Measurements from ENCODE around the gene CORO6.

Gene CORO6

DNA sequence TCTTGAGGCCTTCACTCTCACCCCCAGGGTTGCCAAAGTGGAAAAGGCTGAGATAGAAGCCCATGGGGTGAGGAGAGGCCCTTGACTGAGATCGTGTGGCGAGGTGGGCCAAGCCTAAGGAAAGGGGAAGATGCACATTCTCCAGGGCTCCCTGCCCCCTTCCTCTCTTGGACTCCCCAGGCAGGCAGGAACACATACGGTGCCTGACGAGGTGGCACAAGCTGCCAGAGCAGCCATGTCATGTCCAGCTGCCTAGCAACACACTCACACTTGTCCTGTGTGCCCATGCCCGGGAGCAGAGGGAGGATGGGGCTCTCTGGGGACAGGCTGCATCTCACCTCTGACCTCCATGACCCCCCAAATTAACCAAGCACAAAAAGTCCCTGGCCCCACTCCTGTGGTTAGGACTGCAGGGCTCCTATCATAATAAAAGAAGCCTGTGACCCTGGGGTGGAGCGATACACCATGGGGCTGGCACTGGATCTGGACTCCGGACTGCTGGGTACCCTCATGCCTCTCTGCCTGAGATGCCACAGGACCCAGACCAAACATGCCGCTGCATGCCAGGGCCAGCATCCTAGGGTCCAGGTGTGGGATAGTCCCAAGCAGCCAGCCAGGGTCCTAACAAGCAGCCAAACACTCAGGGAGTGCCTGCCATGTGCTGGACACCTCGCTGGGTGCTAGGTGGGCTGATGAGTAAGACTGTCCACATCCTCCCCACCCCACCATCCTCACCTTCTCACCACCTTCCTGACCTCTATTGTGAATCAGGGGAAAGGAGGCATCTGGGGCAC lies 35.8 kb downstream of the CORO6 start:
- no peak for DNase-seq (ENCODE audit: low spot score)
- TF ChIP-seq, protein P1, sequence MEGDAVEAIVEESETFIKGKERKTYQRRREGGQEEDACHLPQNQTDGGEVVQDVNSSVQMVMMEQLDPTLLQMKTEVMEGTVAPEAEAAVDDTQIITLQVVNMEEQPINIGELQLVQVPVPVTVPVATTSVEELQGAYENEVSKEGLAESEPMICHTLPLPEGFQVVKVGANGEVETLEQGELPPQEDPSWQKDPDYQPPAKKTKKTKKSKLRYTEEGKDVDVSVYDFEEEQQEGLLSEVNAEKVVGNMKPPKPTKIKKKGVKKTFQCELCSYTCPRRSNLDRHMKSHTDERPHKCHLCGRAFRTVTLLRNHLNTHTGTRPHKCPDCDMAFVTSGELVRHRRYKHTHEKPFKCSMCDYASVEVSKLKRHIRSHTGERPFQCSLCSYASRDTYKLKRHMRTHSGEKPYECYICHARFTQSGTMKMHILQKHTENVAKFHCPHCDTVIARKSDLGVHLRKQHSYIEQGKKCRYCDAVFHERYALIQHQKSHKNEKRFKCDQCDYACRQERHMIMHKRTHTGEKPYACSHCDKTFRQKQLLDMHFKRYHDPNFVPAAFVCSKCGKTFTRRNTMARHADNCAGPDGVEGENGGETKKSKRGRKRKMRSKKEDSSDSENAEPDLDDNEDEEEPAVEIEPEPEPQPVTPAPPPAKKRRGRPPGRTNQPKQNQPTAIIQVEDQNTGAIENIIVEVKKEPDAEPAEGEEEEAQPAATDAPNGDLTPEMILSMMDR (conservative IDR thresholded peaks at IDR 0.05; ENCODE audit: low read depth) = no peak
- POLR2A ChIA-PET (ENCODE audit: low non-redundant PET) = interaction anchor here (0.7 kb wide), 1 partner anchor 198 kb away, joined by 3 read pairs; no protein-coding TSS in a partner anchor
- peak overlapping the region; percentile 99 for H3K27ac ChIP-seq
- CTCF ChIA-PET = no interaction called here

DNA sequence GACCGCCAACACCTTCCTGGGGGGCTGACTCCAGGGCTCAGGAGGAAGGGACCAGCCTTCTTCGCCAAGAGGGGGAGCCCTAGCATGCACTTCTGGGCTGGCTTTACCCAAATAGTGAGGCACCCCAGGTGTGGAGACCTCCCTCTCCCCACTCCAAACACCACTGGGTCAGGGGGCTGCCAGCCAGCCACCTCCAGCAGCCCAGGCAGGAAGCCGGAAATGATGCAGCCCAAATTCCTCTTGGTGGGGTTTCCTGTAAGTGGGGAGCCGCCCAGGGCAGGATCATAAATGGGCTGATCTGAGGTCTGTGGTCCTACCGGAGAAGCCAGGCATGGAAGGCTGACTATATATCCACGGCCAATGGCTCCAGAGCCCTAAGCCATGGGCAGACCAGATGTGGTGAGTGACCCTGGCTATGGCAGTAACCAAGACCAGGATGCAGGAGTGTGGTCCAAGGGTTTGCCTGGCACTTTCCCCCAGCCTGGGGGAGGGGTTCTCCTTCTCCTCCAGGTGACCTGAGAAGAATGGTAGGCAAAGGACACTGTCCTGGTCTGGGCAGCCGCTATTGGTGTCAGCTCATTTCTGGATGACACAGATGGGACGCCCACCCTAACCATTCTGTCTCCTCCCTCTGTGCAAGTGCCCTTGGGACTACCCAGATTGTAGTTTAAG lies 37.5 kb downstream of the CORO6 start:
- ChIA-PET CTCF (interaction anchor here (0.6 kb wide), 1 partner anchor 19 kb away, joined by 3 read pairs; no protein-coding TSS in a partner anchor), POLR2A (ENCODE audit: low non-redundant PET) (no interaction called here)
- DNase-seq (ENCODE audit: low spot score) = no peak
- peak overlapping the region; percentile 99 for H3K27ac ChIP-seq
- TF ChIP-seq, protein P1 (conservative IDR thresholded peaks at IDR 0.05; ENCODE audit: low read depth) = no peak

DNA sequence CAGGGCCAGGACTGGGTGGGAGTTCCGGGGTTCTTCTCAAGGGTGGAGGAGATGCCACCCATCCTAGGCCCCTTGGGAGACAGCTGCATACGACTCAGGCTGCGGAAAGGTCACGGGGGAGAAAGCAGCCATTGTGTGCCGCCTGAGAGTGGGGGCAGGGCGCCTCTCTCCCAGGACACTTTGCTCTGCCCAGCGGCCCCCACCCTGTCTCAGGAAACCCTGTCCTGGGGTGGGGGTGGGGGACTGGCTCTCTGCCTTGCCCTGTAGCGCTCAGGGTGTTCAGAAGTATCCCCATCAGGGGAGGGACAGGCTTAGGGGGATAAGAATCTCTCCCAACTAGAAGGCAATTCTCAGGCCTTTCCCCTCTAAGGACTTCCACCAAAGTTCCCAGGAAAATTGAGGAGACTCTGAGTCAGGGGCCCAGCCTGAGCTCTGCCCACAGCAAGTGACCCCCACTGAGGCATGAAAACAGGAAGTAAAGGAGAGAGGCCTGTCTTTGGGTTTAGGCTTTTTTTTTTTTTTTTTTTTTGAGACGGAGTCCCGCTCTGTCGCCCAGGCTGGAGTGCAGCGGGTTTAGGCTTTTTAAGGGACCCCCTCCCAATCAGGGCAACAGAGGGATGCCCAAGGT lies 38.1 kb downstream of the CORO6 start:
- TF ChIP-seq, protein P1 (conservative IDR thresholded peaks at IDR 0.05; ENCODE audit: low read depth) = no peak
- CTCF ChIA-PET = interaction anchor here (1.6 kb wide), 1 partner anchor 10 kb away, joined by 5 read pairs; no protein-coding TSS in a partner anchor
- H3K27ac ChIP-seq = peak overlapping the region; percentile 99
- POLR2A ChIA-PET (ENCODE audit: low non-redundant PET) = no interaction called here
- no peak for DNase-seq (ENCODE audit: low spot score)

DNA sequence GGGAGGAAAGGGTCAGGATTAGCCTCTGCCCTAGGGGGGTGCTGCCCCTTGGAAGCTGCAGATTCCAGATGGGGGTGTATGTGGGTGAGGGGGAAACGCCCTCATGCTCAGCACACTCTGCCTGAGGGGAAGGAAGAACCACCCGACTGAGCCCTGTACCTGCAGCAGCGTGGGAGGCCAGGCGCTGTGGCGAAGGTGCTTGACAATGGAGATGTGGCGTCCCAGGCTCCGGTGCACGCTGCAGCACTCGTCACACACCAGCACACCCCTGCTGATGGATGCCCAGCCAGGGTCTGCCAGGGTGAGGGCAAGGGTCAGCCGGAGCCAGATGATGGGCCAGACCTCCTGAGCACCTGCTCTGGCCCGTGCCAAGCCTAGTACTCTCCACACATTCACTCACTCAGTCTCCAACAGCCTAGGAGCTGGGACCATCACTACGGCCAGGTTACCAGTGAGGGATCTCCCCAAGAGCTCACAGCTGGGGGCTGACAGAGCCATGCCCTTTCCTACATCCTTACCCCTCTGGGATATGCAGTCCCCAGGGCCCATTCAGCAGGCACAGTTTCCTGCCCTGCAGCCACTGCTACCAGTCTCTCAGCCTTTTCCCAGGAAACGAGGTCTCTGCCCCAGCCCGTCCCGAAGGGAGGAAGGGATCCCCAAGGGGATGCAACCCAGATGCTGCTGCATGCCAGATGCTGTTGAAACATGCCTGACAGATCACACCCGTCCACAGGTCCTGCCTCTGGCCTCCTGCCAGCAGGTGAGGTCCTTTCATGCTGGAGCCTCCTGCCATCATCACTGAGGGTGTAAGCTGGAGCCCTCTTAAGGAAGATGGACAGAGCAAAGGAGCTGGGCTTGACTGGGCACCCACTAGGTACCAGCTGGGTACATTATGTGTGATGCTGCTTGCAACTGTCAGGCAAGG lies 39.1 kb downstream of the CORO6 start:
- ChIA-PET POLR2A (ENCODE audit: low non-redundant PET) (no interaction called here), CTCF (interaction anchor here (0.7 to 5.2 kb wide), 3 partner anchors 8 to 186 kb away, joined by 4 to 71 read pairs (median 5); partner anchors contain the start of gene ANKRD13B)
- TF ChIP-seq, protein P1 (conservative IDR thresholded peaks at IDR 0.05; ENCODE audit: low read depth) = no peak
- DNase-seq (ENCODE audit: low spot score) = peak; percentile 84
- H3K27ac ChIP-seq = peak overlapping the region; percentile 99

DNA sequence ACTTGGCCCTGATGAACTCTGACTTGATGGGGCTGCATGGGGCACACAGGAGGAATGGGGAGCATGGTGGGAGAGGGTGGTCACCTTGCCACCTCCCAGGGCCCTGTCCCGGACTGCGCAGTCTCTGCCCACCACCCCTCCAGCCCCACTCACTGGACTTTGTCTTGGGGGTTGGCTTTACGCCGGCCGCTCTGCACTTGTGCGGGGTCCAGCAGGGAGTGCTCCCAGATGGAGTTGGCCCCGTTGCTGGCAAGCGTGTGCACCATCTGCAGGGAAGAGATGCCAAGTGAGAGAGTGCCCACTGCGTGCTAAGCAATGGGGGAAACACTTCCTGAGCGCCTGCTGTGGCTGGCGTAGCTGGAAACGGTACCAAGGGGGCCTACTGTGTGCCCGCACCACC lies 39.9 kb downstream of the CORO6 start:
- TF ChIP-seq, protein P1 (conservative IDR thresholded peaks at IDR 0.05; ENCODE audit: low read depth) = no peak
- peak overlapping the region; percentile 99 for H3K27ac ChIP-seq
- CTCF ChIA-PET = interaction anchor here (0.6 to 5.2 kb wide), 5 partner anchors 9 to 186 kb away, joined by 3 to 71 read pairs (median 3); partner anchors contain the start of gene ANKRD13B
- POLR2A ChIA-PET (ENCODE audit: low non-redundant PET) = no interaction called here
- no peak for DNase-seq (ENCODE audit: low spot score)
